K562 (cell line): Measurements from ENCODE around the gene NAALAD2. TPM values are rescaled to one million over a fixed set of nuclear protein-coding genes. Genes with fewer than 3 reads are reported as not detected.

Experiments
- BDP1 ChIP-seq: IDR thresholded peaks from 3 replicates; pipeline ENCODE4 v1.6.1; 2011; ENCODE audit not compliant: insufficient read length, insufficient read depth
- CTCF ChIP-seq, 3 experiments: IDR thresholded peaks in 2 of 3; conservative IDR thresholded peaks in 1 of 3; 2 replicates each; pipeline ENCODE4 v1.5.1; 2011 to 2012; ENCODE audit warnings: low read length in 3 of 3, mild to moderate bottlenecking in 3 of 3, control low read depth in 2 of 3, improper control_type of control experiment in 1 of 3, inconsistent platforms in 1 of 3, low read depth in 1 of 3, mixed read lengths in 1 of 3, moderate library complexity in 1 of 3; ENCODE audit not compliant: insufficient read depth in 2 of 3
- GTF3C2 ChIP-seq: IDR thresholded peaks from 3 replicates; pipeline ENCODE4 v1.6.1; 2011; ENCODE audit warnings: borderline replicate concordance, mild to moderate bottlenecking, moderate library complexity; ENCODE audit not compliant: insufficient read length; ENCODE audit errors: extremely low read depth
- MCM7 ChIP-seq, 2 experiments: fragments of 450-650 bp; IDR thresholded peaks; 2 replicates each; pipeline ENCODE4 v1.6.1; 2016 to 2018
- ZBTB1 ChIP-seq: sonication (generic); formaldehyde crosslinking; IDR thresholded peaks from 2 replicates; pipeline ENCODE4 v1.8.1; 2023; ENCODE audit warnings: missing genetic modification reagents, low read depth, mild to moderate bottlenecking, borderline replicate concordance
- ZNF239 ChIP-seq: fragments of 250-450 bp; sonication (Bioruptor Pico); IDR thresholded peaks from 2 replicates; pipeline ENCODE4 v1.4.0; 2020; ENCODE audit warnings: mild to moderate bottlenecking
- ZNF76 ChIP-seq: fragments of 250-450 bp; sonication (Bioruptor Pico); IDR thresholded peaks from 2 replicates; pipeline ENCODE4 v1.4.0; 2020; ENCODE audit warnings: mild to moderate bottlenecking, moderate library complexity, borderline replicate concordance
- polyA plus RNA-seq, 8 experiments: library from polyadenylated mRNA; depleted of rRNA in 4 of 8; stranded (reverse) in 5 of 8; unstranded in 3 of 8; fragments of >200 nt; fragmentation: Nextera tagmentation in 2 of 8; fragmentation: Illumina TruSeq in 1 of 8; extraction: Ambion mirVana in 2 of 8; extraction: Trizol in 1 of 8; gene quantifications; 2 replicates each; pipeline versions ENCODE4 v1.2.1 to v1.2.3, GENCODE V29; 2011 to 2014; ENCODE audit warnings: inconsistent platforms in 1 of 8, missing spikeins in 1 of 8
- total RNA-seq, 7 experiments: library from RNA; depleted of rRNA in 6 of 7; stranded (reverse); fragments of >200 nt in 6 of 7; fragmentation: Illumina TruSeq in 2 of 7; extraction: Trizol in 2 of 7; gene quantifications; 2 replicates each; pipeline versions ENCODE4 v1.2.1 to v1.2.3, GENCODE V29; 2011 to 2021; ENCODE audit warnings: low replicate concordance in 1 of 7

The NAALAD2 gene
- total and polyA plus RNA-seq, 9 of the 15 experiments (the other 6 are each of a cell fraction or from before 2014, with no cell fraction given), result 0.05 to 0.24 (median 0.12) TPM

GRCh38 chr11:90176069-90176468 lies 41.6 kb downstream of the NAALAD2 start (continued):
- TF ChIP-seq ZBTB1 (CRISPR knock-in tag) (no peak), MCM7 (IDR thresholded peaks at IDR 0.05) (no peak), BDP1 (no peak), GTF3C2 (no peak), CTCF (IDR thresholded peaks at IDR 0.05 in 2 of 3, conservative IDR thresholded peaks at IDR 0.05 in 1 of 3; ENCODE audit: insufficient read depth in 2 of 3, low read depth in 1 of 3, low read length in 3 of 3) (no peak), ZNF239 (CRISPR knock-in tag) (no peak), ZNF76 (CRISPR knock-in tag) (no peak)
